DOHH2 (cell line): ENCODE measurements around the gene SLX4.

Experiments used
- EZH2phosphoT487 ChIP-seq: fragments of 200-600 bp; sonication (generic); IDR thresholded peaks from 2 replicates; pipeline ENCODE4 v1.6.1; 2017; ENCODE audit warnings: borderline replicate concordance, mild to moderate bottlenecking, antibody characterized with exemption, low read length, moderate library complexity, mixed read lengths
- TF ChIP-seq, protein P1 (sequence below): fragments of 200-600 bp; sonication (generic); IDR thresholded peaks from one replicate; pipeline ENCODE4 v1.5.1; 2014; ENCODE audit warnings: antibody characterized with exemption, mild to moderate bottlenecking, low read depth, low read length; ENCODE audit not compliant: poor library complexity, severe bottlenecking

DNA sequence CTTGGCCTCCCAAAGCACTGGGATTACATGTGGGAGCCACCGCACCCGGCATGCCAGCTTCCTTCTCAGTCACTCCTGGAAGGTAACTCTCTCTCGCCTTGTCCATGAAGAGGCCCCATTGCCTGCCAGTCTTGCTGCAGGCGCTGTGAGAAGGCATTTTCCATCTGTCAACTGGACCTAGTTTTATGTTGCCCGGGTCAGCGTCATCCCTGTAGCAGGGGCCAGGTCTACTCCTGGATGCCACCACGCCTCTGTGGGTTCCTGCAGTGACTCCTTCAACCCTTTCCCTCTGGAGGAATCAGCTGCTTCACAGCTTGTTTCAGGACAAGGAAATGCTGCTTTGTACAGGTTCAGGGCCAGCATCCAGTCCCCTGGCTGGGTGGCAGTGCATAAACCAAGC, 31.6 kb downstream of the SLX4 start:
- TF ChIP-seq, protein P1, sequence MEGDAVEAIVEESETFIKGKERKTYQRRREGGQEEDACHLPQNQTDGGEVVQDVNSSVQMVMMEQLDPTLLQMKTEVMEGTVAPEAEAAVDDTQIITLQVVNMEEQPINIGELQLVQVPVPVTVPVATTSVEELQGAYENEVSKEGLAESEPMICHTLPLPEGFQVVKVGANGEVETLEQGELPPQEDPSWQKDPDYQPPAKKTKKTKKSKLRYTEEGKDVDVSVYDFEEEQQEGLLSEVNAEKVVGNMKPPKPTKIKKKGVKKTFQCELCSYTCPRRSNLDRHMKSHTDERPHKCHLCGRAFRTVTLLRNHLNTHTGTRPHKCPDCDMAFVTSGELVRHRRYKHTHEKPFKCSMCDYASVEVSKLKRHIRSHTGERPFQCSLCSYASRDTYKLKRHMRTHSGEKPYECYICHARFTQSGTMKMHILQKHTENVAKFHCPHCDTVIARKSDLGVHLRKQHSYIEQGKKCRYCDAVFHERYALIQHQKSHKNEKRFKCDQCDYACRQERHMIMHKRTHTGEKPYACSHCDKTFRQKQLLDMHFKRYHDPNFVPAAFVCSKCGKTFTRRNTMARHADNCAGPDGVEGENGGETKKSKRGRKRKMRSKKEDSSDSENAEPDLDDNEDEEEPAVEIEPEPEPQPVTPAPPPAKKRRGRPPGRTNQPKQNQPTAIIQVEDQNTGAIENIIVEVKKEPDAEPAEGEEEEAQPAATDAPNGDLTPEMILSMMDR: no peak
- no peak for TF ChIP-seq EZH2phosphoT487
